ENCODE data around the gene PLPP1.
"Not testable (repeated sequence)": the region's sequence is repeated elsewhere in the genome, so short reads cannot be mapped to it uniquely, and the experiment has no call there.

The PLPP1 gene

GRCh38 chr5:55505711-55506110 is 29.1 kb downstream of the PLPP1 start:
- not testable (repeated sequence) for DNase-seq (ENCODE audit: low read depth, low spot score)

GRCh38 chr5:55503917-55504316 is 30.8 kb downstream of the PLPP1 start:
- DNase-seq (ENCODE audit: low read depth, low spot score), result not testable (repeated sequence)

- no peak for DNase-seq (ENCODE audit: low read depth, low spot score)
These were observed 32.0 kb downstream of the PLPP1 start for GRCh38 chr5:55502759-55503158.

- no peak for DNase-seq (ENCODE audit: low read depth, low spot score)
These were observed 36.3 kb downstream of the PLPP1 start for GRCh38 chr5:55498457-55498856.

- no peak for DNase-seq (ENCODE audit: low read depth, low spot score)
These were observed 37.1 kb downstream of the PLPP1 start for GRCh38 chr5:55497712-55498111.

- DNase-seq (ENCODE audit: low read depth, low spot score), result no peak
These were observed 39.5 kb downstream of the PLPP1 start for GRCh38 chr5:55495216-55495615.

- DNase-seq (ENCODE audit: low read depth, low spot score), result no peak
These were observed 42.3 kb downstream of the PLPP1 start for GRCh38 chr5:55492449-55492848.

- no peak for DNase-seq (ENCODE audit: low read depth, low spot score)
These were observed 49.7 kb downstream of the PLPP1 start for GRCh38 chr5:55485073-55485472.

GRCh38 chr5:55484531-55484930 is 50.2 kb downstream of the PLPP1 start:
- DNase-seq (ENCODE audit: low read depth, low spot score), result no peak

- DNase-seq (ENCODE audit: low read depth, low spot score), result no peak
These were observed 50.9 kb downstream of the PLPP1 start for GRCh38 chr5:55483885-55484284.

GRCh38 chr5:55481293-55481855 is 53.4 kb downstream of the PLPP1 start:
- DNase-seq (ENCODE audit: low read depth, low spot score), result no peak

- no peak for DNase-seq (ENCODE audit: low read depth, low spot score)
These were observed 54.0 kb downstream of the PLPP1 start for GRCh38 chr5:55480781-55481180.

- DNase-seq (ENCODE audit: low read depth, low spot score), result no peak
These were observed 62.1 kb downstream of the PLPP1 start for GRCh38 chr5:55472642-55473041.

GRCh38 chr5:55471468-55471867 is 63.3 kb downstream of the PLPP1 start:
- no peak for DNase-seq (ENCODE audit: low read depth, low spot score)

GRCh38 chr5:55470282-55470681 is 64.5 kb downstream of the PLPP1 start:
- DNase-seq (ENCODE audit: low read depth, low spot score), result no peak

- no peak for DNase-seq (ENCODE audit: low read depth, low spot score)
These were observed 64.9 kb downstream of the PLPP1 start for GRCh38 chr5:55469839-55470238.

- no peak for DNase-seq (ENCODE audit: low read depth, low spot score)
These were observed 66.8 kb downstream of the PLPP1 start for GRCh38 chr5:55467862-55468551.

GRCh38 chr5:55463613-55464012 is 71.2 kb downstream of the PLPP1 start:
- DNase-seq (ENCODE audit: low read depth, low spot score), result no peak

- DNase-seq (ENCODE audit: low read depth, low spot score), result no peak
These were observed 75.2 kb downstream of the PLPP1 start for GRCh38 chr5:55459572-55459971.

GRCh38 chr5:55456216-55456895 is 78.4 kb downstream of the PLPP1 start:
- DNase-seq (ENCODE audit: low read depth, low spot score), result no peak

GRCh38 chr5:55454282-55454681 is 80.5 kb downstream of the PLPP1 start:
- DNase-seq (ENCODE audit: low read depth, low spot score), result no peak

GRCh38 chr5:55453211-55453610 is 81.6 kb downstream of the PLPP1 start:
- no peak for DNase-seq (ENCODE audit: low read depth, low spot score)

- DNase-seq (ENCODE audit: low read depth, low spot score), result no peak
These were observed 82.8 kb downstream of the PLPP1 start for GRCh38 chr5:55451976-55452375.
